HG03175 (cell line): Measurements from ENCODE around the gene DOCK10.
"Not testable (repeated sequence)": the region's sequence is repeated elsewhere in the genome, so short reads cannot be mapped to it uniquely, and the experiment has no call there.

Source experiments
- ATAC-seq: cut with Tn5 transposase; IDR thresholded peaks from one replicate; pipeline ENCODE4 v1.9.1; 2021; ENCODE audit warnings: mild to moderate bottlenecking, moderate library complexity; ENCODE audit not compliant: unreplicated experiment

The DOCK10 gene

GRCh38 chr2:225041851-225042799 is at the start of gene DOCK10:
DOCK10 (minus strand) TSS chr2:225042468; CDS start chr2:225042374, 94 bp downstream.
- ATAC-seq = peak; percentile 35

GRCh38 chr2:225091336-225091735 is 49.1 kb upstream of the DOCK10 start:
- no peak for ATAC-seq

GRCh38 chr2:225090746-225091145 is 48.5 kb upstream of the DOCK10 start:
- no peak for ATAC-seq

DNA sequence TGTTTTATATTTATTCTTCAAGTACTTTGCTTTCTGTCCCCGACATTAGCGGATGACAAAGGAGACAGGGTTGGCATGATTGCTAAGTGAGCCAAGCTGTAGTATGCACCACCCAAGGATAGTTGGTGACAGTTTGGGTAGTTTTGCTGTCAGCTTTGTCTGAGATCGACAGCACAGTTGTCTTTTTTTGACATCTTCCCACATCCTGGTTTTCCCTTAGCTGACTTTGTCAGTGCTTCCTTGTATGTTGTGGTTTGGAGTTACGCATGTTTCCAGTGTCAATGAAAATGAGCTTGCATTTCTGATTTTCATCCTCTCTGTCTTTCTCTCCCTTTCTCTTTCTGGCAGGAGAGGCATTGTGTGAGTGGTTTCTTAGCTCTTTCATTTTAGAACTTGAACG is 44.6 kb upstream of the DOCK10 start:
- ATAC-seq = no peak

DNA sequence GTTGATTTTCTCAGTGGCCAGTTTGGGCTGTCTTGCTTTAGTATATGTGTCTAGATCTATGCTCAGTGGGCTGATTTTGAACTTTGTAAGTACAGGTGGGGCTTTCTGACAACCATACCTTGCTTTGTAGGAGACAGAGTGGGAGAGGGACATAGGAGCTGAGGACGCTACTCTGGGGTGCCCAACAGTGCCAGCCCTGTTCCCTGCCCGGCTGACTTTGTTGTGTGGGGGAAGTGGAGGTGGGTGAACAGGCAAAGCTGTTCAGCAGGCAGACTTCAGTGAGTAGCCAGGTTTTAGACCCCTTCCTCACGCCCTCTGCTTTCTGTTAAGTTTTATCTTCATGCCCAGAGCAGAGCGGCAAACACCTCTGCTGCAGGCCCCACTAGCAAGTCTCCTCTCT is 44.2 kb upstream of the DOCK10 start:
- ATAC-seq = no peak

DNA sequence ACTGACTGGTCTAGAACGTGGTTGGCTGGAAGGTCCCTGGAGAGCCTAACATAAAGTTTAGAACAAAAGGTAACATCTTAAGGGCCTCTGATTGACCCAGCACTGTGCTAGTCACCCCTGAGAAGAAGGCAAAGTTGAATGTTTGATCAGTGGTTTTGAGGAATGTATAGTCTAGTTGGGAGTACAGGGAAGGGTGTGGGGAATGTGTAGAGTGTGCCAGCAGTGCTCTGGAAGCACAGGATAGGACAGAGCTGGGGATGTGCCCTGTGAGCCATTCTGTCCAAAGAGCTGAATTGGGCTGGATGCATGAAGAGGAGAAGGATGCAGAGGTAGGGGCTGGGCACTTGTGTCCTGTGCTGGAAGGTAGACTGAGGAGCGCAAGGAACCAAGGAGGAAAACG is 41.0 kb upstream of the DOCK10 start:
- no peak for ATAC-seq

DNA sequence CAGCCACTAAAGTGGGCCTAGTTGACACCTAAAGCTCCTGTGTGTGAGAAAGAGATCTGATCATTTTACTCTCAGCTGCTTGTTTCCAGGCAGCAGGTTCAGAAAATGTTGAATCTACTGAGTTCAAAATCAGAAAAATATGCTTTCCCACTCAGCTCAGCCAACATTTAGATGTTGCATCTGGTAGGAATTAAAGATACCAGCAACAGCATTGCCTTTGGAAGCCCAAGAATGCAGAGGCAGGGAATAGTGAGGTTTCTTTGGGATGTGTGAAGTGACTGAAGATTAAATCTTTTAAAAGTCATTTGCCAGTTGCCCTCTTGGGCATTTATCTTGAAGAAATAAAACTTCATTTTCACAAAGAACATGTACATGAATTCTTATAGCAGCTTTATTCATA is 33.9 kb upstream of the DOCK10 start:
- ATAC-seq = no peak

DNA sequence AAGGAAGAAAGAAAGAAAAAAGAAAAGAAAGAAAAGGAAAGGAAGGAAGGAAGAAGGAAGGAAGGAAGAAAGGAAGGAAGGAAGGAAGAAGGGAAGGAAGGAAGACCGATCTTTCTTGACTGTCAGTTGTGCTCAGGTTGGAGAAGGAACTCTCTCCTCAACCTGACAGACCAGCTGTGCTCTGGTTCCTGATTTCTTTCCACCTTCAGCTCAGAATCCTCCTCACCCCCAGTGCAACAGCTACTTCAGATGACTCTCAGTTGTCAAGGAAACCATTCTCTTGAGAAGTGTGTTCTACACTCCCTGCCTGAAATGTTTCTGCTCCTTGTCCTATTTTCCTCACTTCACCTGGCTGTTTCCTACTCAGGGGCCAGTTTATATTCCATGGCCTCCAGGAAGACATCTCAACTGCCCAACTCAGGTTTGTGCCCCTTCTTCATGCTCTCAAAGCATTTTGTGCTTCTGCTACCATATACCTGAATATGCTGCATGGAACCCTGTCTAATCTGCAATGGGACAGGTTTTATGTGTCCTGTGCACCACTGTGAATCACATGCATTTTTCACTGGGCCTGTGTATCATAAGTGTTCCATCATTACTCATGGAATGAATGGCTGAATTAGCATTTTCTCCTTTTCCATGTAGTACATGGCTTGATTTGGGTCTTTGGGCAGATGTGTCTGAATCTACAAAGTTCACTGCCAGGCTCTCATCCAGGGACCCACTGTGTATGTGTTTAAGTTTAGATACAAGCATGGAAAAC is 32.8 kb upstream of the DOCK10 start:
- ATAC-seq = no peak

GRCh38 chr2:225074366-225074765 is 32.1 kb upstream of the DOCK10 start:
- no peak for ATAC-seq

DNA sequence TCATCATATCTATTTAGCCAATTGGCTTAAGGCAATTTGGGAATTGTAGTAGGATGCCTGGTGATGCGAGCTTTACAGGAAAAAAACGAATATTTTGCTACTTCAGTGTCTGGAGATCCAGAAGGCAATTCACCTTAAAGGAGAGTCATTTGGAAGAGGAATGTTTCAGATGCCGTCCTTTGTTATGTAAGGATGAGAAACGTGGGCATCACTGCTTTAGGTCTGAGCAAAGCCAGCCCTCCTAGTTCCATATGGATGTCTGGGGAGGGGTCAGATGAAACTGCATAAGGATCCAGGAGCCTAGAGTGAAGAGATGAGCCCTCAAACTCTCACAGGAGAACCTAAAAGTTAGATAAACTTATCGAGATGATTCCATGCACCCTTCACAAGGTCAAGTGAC is 30.9 kb upstream of the DOCK10 start:
- no peak for ATAC-seq

- ATAC-seq = no peak
Observed at GRCh38 chr2:225072444-225072843, 30.2 kb upstream of the DOCK10 start.

GRCh38 chr2:225070811-225071210 is 28.5 kb upstream of the DOCK10 start:
- no peak for ATAC-seq

DNA sequence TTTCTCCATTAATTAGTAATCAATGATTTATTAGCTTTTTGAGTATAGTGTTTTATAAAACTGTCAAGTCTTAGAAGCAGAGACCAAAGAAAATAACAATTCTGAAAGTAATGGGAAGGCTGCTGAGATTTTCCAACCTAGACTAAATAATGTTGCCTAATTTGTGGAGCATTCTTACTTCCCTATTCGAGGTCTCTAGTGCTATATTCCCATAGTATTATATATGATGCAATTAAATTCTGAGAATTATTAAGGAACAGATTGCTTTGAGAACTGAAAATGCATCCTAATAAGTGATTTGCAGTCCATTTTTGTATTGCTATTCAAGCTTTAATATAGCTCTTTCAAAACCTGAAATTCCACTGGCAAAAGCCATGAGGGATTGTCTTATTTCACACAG is 27.7 kb upstream of the DOCK10 start:
- no peak for ATAC-seq

DNA sequence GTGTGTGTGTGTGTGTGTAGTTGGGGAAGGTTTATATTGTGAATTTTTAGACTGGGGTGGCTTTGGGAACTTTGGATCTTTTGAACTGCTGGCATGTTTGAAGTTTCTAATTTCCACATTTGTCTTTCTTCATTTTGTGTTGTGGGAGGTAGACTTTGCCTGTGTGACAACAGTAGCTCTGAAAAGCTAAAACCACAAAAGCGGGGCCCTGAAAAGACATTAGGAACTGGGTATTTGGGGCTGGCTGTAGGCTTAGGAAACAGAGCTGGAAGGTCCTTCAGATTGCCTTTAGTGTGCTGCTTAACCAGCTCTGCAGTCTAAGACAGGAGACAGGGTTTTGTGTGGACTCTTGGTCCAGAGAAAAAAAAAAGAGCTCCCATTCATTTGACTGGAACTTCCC is 27.2 kb upstream of the DOCK10 start:
- ATAC-seq = no peak

- ATAC-seq = no peak
Observed at GRCh38 chr2:225065882-225066281, 23.6 kb upstream of the DOCK10 start.

- ATAC-seq = no peak
Observed at GRCh38 chr2:225064928-225065327, 22.7 kb upstream of the DOCK10 start.

DNA sequence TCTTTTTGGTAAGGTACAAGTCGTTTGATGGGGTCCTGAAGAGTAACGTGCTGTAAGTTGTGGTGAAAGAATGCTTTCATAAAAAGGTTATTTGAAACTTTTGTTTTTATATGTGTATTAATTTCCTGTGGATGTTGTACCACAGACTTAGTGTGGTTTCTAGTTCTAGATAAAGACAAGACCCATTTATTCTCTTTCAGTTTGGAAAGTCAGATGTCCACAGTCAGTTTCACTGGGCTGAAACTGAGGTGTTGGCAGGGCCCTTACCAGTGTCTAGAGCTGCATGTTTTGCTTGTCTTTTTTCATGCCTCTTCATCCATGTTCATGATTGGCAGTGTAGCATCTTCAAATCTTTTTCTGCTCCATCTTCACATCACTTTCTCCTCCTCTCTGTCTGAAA is 22.1 kb upstream of the DOCK10 start:
- no peak for ATAC-seq

DNA sequence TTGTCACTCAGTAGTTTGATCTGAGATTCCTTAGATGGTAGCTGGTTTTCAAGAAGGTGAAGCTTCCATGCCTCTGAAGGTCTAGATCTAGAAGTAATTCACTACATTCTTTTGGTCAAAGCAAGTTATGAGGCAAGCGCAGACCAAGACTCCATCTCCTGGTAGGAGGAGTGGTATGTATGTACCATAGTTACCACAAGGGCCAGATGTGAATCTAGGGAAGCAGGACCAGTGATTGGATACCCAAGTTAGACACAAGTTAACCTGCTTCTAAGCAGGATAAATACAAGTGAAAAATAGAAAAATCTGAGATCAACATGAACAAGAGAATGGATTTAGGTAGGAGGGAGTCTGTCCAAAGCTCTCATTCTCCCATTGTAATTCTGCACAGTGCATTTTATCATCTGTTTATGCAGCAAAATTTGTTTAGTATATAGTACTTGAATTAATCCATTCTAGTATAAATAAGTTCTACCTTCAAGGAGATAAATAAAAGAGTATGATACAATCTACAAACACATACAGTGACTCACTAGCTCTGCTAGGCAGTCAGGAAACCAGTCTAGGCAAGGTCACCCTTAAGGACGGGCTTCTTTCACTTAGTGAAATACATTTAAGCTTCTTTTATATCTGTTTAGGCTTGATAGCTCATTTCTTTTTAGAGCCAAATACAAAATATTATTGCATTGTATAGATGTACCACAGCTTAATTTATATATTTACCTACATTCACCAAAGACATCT is 14.2 kb upstream of the DOCK10 start:
- ATAC-seq = no peak

DNA sequence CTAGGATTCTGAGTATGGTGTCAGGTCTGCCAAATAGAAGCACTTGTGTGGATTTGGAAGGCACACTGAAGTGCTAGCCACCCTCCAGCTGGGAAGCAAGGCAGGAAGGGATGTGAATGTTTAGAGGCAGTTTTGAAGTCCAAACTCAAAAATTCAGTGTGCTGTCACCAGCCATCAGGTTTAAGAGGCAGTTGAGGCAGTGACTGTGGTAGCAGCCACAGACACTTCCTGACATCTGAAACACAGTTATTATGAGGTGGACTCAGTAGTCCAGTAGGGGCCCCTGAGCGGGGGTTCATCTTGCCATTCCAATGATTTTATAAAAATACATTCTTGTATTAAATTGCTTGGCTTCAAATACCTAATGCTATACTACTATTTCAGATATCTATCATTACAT is 13.4 kb upstream of the DOCK10 start:
- no peak for ATAC-seq

GRCh38 chr2:225052703-225053102 is 10.4 kb upstream of the DOCK10 start:
- peak; percentile 78 for ATAC-seq

- ATAC-seq = not testable (repeated sequence)
Observed at GRCh38 chr2:225047502-225047901, 5.2 kb upstream of the DOCK10 start.
